NCI-H524 treated with DMSO at 0.1 percent for 48 hours (cell line): ENCODE data around the gene TMEM45A.
"Not testable (repeated sequence)": the region's sequence is repeated elsewhere in the genome, so short reads cannot be mapped to it uniquely, and the experiment has no call there.

ENCODE experiments used
- DNase-seq: peaks from one replicate; lab custom pipeline; 2025; lab: John Stamatoyannopoulos, UW

The TMEM45A gene

DNA sequence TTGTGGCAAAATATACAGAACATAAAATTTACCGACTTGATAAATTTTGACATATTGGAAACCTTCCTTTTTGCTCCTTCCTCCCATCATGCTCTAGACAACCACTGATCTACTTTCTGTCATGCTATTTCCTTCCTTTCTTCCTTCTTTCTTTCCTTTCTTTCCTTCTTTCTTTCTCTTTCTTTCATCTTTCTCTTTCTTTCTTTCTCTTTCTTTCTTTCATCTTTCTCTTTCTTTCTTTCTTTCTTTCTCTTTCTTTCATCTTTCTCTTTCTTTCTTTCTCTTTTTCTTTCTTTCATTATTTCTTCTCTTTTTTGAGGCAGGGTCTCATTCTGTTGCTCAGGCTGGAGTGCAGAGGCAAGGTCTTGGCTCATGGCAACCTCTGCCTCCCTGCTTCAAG is 8.9 kb upstream of the TMEM45A start:
- DNase-seq: no peak

DNA sequence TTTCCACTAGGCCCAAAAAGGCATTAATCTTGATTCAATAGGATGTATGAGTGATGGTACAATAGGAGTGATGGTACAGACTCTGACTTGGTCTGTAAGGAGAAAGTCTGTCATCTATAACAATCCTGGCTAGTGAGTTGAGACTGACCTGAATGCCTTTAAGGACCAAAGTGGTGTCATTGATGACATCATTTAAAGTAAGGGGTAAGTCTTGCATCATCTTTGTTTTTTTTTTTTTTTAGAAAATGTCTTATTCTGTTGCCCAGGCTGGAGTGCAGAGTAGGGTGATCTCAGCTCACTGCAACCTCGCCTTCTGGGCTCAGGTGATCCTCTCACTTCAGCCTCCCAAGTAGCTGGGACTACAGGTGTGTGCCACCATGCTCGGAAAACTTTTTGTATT is 5.6 kb upstream of the TMEM45A start:
- DNase-seq: no peak

DNA sequence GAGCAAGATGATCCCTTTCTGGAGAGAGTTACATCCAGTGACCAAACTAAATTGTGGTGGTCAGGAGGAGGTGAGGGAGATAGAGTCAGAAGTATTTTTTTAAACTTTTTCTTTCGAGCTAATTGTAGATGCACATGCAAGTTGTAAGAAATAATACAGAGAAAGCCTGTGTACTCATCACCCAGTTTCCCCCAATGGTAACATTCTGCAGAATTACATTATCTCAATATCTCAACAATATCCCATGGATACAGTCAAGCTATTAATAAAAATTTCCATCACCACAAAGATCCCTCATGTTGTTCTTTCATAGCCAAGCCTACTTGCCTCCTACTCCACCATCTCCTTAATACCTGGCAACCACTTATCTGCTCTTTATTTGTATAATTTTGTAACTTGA is 3.3 kb upstream of the TMEM45A start:
- no peak for DNase-seq

DNA sequence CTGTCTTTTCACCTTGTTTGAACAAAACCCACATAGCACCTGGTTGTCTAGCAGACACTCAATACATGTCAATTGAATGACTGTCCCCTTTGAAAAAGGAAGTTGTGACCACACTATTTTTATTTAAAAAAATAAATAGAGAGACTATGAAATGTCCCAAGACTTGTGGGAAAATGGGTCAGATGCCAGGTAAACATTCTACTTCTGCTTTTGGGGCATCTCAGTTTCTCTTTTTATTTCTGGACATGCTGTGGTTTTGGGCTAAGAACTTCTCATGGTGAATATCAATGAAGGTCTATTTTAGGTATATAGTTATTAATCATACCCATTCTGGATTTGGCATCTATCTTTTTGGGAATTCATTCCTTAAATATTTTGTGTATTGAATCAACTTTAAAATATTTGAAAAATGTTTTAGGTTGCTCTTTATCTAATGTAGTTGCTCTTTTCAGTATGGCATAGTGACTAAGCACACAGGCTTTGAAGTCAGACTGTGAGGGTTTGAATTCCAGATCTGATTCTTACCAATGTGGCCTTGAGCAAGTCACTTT is 4.4 kb downstream of the TMEM45A start:
- DNase-seq: no peak

DNA sequence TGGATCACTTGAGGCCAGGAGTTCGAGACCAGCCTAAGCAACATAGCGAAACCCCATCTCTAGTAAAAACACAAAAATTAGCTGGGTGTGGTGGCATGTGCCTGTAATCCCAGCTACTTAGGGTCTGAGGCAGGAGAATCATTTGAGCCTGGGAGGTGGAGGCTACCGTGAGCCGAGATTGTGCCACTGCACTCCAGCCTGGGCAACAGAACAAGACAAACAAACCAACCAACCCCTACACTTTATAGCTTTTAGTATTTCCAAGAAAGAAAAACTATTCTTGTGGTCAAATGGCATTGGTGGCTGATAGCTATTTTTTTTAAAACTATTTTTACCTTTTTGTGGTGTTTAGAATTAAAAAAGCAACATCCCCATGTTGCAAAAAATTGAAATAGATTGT is 7.2 kb downstream of the TMEM45A start:
- DNase-seq: no peak

DNA sequence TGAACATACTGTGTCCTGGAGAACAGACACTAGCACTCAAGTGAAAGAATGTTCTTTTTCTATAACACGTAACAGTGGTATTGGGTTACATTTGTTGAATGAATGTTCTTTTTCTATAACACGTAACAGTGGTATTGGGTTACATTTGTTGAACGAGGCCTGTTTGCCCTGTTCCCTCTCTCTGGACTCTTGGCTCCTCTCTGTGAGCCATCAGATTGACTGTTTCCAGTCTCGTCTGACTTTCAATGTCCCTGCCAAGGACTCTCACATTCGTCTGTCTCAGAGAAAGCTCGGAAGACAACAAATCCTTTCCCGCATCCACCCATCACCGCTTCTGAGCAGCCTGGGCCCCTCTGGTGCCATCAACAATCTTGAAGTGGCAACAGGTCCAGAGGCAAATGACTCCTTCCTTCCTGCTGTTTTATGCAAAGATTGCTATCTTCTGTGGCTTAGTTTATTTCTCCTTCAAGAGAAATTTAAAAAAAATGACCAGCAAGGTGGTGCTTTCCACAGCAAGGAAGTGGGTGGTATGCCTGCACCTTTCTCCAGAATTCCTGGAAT is 8.0 kb downstream of the TMEM45A start:
- no peak for DNase-seq

DNA sequence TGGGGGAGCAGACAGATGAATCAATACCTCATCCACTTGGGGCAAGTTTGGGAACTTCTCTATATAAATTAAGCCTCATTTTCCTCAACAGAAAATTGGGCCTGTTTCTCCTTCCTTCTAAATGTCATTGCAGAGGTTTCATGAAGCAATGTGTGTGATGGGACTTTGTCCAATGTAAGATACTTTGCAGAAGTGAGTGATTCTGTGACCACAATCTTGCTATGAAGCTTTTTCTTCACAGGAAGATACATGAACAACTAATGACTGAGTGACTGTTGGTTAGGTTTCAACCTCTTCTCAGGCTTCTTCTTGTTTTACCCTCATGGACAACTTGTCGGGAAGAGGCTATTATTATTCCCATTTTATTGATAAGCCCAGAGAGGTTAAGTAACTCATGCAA is 11.0 kb downstream of the TMEM45A start:
- no peak for DNase-seq

DNA sequence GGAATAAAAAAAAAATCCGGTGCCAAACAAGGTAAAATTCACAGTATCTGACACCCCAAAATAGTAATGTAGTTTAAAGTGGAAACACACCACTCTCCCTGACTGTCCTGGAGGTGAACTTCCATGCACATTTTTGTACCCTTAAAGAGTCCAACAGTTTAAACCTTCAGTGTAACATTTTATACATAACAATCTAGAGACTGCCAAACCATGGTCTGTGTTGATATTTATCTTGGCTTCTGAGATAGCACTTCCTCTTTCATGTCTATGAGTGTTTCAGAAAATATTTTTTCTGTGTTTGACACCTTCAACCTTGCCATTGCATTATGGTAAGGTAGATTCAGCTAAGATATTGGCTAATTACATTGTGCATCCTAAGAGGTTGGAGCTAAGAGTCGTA is 13.9 kb downstream of the TMEM45A start:
- no peak for DNase-seq

DNA sequence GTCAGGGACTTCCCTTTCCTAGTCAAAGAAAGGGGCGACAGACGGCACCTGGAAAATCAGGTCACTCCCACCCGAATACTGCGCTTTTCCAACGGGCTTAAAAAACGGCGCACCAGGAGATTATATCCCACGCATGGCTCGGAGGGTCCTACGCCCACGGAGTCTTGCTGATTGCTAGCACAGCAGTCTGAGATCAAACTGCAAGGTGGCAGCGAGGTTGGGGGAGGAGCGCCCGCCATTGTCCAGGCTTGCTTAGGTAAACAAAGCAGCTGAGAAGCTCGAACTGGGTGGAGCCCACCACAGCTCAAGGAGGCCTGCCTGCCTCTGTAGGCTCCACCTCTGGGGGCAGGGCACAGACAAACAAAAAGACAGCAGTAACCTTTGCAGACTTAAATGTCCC is 17.4 kb downstream of the TMEM45A start:
- DNase-seq: not testable (repeated sequence)

DNA sequence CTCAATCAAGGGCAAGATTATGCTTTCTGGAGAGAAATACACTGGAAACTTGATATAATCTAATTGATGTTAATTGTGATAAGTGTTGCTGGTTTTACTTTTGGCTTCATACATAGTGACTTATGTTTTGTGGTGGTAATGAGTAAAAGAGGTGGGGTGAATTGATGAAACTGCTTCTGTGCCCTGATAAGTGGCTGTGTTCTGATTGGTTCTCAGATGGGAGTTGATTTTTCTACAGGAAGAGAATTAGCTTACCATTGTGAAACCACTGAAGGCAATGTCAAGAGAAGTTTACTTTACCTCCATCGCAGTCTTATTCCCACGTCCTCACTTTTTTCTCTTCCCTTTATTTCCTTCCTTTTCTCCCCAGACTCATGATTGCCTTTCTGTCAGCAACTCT is 23.8 kb downstream of the TMEM45A start:
- DNase-seq: no peak

DNA sequence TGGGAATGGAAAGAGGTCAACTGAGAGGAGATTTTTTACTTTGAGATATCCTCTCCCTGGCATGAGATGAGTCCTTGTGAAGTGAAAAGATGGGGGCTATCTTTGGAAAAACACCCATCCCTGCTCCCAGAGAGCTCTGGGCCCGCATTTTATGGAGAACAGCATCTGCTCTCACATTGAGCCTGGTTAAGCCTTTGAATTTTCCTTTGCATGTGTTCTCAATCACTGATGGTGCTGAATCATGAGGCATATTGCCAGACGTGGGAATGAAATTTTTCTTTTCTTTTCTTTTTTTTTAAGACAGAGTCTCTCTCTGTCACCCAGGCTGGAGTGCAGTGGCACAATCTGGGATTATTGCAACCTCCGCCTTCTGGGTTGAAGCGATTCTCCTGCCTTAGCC is 24.4 kb downstream of the TMEM45A start:
- no peak for DNase-seq

DNA sequence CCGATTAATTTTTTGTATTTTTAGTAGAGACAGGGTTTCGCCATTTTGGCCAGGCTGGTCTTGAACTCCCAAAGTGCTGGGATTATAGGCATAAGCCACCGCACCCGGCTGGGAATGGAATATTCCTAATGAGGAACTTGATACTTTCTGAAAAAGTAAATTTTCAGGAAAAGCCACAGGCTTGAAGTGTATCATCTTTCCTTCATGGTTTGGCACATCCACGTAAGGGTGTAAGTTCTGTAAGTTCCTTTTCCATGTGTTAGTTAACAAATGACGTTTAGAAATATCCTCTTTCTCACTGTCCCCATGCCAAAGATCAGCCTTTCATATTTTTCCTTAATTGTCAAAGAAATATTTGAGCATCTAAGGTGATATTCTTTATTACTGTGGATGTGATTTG is 24.9 kb downstream of the TMEM45A start:
- DNase-seq: no peak

DNA sequence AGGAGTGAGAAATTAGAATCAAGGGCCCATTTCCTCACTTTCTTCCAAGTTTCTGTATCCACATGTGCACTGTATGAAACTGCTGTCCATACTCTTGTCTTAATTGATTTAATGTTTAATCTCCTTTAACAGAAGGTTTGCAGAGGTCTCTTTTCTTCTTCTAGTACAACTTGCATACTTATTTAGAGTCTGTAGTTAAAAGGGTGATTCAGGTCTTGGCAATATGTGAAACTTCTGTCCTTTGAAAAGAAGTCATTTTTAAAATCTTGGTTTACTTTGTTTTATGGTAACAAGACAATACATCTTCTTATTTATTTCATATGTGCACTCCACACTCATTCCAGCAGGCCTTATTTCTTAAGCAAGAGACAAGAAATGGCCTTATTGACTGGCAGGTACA is 25.8 kb downstream of the TMEM45A start:
- DNase-seq: no peak

DNA sequence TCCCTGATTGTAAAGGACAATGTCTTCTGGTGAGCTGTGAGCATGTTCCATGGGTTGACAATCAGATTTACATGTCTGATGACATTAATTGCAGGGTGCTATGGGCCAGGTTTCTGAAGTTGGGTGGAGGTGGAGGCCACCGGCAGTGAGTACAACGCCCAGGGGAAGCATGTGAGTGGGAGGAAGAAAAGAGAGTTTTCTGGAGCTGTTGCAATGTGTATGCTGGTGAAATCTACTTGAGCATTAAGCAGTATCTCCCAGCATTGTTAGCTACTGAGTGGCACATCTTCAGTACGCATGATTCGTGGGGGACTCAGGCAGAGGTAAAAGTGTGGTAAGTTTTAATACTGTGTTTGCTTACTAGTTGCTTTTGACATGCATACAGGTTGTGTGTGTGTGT is 26.6 kb downstream of the TMEM45A start:
- no peak for DNase-seq

DNA sequence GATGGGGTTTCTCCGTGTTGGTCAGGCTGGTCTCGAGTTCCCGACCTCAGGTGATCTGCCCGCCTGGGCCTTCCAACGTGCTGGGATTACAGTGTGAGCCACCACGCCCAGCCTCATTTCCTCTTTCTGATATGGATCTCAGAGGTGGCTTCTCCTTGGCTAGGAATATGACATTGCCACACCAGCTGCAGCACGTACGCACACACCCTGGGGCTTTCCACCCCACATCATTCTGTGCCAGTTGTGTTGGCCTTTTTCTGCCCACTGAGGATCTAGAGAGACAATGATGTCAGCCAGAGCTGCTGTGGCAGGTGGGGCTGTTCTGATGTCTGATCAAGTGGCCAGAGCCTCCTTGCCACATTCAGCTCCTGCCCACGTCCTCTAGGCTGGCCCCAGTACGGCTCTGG is 29.0 kb downstream of the TMEM45A start:
- DNase-seq: no peak

DNA sequence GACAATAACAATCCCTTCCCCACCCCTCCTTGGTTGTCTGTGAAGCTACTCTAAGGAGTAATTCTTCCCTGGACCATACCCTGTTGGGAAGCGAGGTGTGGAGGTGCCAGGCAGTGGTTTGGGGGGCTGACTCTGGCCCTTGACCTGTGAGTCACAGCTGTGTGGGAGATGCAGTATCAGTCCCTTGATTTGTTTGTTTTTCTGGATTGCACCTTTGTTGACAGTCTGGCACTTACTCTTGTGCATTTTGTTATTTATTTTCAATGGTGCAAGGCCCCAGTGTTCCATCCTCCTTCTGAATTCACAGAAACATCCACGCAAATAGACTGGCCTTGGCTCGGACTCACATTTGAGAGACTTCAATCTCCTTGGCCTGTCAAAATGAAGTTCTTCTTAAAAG is 29.7 kb downstream of the TMEM45A start:
- no peak for DNase-seq

DNA sequence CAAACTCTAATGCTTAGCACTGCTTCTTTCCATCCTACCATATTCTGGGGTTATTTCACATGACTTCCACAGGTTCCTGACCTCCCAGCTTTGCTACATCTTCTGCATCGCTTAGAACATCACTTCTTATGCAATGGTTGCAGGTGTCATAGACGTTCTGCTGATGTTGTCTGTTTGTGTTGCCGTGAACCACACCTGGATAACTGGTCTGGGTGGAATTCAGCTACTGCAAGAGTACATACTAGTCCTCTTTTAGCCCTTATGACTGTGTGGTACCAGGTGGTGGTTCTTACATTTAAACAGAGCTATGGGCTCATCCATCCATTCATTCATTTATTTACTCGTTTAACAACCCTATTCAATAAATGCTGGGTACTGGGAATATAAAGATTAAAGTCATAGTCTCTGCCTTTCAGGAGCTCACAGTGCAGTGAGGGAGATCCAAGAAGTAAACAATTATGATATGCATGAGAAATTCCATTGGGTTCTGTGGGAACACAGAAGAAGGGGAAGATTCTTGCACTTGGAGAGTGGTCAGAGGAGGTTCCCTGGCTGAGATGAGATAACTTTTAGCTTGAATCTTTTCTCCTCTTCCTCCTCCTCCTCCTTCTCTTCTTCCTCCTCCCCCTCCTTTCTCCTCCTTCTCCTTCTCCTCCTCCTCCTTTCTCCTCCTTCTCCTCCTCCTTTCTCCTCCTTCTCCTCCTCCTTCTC is 30.8 kb downstream of the TMEM45A start:
- DNase-seq: no peak

DNA sequence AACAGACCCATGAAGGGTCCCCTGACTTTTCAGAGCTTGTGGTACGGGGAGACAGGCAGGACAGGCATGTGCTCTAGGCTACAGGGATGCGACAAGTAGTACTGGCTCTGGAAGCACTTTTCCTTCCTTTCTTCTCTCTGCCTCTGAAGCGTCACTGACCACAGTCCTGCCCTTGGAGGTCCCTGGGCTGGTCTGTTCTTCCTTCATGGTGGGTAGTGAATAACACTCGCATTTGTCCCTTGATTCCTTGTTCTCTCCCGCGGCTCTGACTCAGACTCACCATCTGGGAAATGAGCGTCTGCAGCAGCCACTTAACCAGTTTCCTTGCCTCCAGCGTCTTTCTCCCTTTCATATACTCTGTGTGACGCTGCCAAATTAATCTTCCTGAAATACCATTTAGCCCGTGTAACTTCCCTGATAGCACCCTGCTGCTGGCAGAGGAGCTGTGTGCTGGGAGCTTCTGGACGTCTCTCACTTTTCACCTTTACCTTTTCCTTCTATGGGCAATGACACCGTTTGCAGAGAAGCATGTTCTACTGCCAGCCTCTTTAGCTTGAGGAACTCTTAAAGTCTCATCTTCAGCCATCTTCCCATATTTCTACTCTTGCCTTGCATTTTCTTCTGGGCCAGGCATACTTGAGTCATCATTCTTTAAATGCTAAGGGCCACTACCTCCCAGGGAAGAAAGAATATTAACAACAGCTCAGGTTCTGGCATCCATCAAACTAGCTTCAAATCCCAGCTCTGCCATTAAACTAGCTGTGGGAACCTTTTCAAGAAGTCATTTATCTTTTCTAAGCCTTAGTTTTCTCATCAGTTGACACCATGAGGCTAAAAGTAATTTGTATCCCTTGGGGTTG is 33.6 kb downstream of the TMEM45A start:
- DNase-seq: no peak

DNA sequence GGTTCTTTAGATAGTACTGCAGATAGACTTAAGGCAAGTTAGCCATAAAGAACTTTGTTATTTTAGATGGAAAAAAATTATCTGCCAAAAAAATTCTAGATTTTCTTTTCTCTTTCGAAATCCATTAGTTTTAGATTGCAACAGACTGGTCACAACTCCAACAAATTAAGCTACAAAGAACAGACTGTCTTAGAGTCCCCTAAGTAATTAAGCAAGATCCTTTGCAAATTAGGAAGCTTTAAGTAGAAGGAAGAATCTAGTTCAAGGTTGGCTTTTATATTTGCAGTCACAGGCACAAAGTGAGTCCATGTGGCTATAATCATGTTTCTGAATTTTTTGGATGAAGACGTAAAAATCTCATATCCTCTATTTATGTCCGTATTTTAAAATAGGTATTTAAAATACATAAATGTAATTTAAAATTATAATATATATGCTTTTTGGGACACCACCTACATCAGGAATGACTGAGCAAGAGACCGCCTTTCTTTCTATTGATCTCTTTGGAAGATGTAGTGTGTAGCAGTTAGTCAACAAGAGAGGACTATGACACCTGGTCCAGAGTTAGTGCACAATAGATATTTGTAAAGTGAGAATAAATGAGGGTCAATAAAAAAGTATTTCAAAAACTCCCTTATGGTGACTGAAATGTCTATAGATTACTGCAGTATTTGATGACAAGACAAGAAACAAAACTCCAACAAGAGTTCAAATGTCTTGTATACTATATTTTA is 34.4 kb downstream of the TMEM45A start:
- no peak for DNase-seq

DNA sequence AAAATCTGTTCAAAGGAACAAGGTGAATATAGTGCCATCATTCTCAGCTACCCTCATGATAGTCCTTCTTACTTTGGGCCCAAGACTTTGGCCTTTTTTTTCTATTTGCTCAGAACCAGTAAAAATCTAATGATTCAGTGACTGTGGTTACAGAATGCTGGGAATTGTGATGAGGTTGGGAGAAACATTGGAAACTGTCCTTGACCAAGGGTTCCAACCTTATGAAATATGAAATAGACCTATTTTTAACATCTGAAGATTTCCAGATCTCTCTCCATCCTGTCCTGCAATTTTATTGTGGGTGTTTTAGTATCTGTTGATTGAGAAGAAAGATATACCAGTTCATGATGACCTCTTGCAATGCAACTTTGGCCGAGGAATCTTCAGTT is 34.9 kb downstream of the TMEM45A start:
- DNase-seq: no peak

DNA sequence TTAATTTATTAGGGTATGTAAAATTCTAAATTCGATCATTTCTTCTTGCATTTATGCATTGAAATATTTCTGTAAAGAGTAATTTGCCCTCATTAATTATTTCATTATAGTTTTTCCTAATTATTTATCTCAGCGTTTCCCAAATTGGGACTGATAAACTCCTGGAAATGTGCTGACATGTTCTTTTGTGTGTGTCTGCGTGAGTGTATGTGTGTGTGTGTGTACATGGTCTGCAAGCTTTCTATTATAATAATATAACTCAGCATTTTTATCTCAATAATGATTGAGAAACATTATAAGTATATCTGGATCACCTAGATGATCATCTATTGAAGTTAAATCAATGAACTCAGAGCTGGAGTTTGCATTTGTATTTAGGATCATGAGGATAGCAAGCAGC is 38.7 kb downstream of the TMEM45A start:
- DNase-seq: no peak

DNA sequence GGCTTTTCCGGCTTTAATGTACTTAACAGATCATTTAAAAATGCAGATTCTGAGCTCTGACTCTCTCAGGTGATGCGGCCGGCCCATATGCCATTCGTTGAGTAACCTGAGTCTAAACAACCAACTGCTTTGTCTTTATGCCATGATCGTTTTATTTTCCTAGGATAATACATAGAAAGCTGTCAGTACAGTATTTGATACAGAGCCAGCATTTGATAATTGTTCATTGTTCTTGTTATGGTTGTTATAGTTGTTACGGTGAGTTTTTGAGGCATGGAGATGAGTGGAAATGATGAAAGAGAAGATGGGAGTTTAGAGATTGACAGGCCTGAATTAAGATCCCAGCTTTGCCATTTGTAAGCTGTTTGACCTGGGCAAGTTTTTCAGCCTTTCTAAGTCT is 40.0 kb downstream of the TMEM45A start:
- no peak for DNase-seq
